ENCODE measurements around the gene CUX1. TPM values are rescaled to one million over a fixed set of nuclear protein-coding genes. Genes with fewer than 3 reads are reported as not detected.
"Not testable (repeated sequence)": the region's sequence is repeated elsewhere in the genome, so short reads cannot be mapped to it uniquely, and the experiment has no call there.

CUX1 gene
- polyA plus RNA-seq, 1 donor: 43.6 TPM

- DNase-seq: no peak
Measured at GRCh38 chr7:101917566-101917965, 100.1 kb downstream of the CUX1 start.

DNA sequence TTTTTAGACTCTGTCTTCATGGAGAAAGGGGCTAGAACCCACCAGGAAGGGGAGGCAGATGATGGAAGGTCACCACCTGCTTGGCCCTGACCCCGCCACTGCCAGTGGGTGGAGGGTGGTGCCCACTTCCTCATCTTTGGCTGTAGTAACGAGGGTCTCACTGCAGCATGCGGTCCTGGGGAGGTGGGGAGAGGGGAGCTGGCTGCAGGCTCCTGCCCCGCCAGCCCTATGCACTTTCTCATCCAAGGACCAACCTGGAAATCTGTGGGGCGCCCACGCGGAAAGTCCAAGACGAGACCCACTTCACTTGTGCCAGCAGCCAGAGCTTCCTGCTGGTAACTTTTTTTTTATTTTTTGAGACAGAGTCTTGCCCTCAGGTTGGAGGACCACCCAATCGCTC, 101.0 kb downstream of the CUX1 start:
- no peak for DNase-seq

GRCh38 chr7:101919363-101920115, 102.1 kb downstream of the CUX1 start:
- no peak for DNase-seq

DNA sequence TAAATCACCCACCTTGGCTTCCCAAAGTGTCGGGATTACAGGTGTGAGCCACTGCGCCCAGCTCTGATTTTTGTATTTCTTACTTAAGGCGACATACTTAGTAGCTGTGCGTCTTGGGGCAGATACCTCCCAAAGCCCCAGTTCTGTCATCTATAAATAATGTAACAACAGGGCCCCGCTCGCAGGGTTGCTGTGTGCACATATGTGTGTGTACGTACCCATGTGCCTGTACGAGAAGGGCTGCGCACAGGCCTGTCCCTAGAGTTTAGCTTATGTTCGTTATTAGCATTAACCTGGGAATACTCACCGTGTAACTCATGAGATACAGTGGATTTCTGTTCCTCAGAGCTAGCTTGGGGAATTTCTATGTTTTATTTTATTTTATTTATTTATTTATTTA, 103.6 kb downstream of the CUX1 start:
- no peak for DNase-seq

DNA sequence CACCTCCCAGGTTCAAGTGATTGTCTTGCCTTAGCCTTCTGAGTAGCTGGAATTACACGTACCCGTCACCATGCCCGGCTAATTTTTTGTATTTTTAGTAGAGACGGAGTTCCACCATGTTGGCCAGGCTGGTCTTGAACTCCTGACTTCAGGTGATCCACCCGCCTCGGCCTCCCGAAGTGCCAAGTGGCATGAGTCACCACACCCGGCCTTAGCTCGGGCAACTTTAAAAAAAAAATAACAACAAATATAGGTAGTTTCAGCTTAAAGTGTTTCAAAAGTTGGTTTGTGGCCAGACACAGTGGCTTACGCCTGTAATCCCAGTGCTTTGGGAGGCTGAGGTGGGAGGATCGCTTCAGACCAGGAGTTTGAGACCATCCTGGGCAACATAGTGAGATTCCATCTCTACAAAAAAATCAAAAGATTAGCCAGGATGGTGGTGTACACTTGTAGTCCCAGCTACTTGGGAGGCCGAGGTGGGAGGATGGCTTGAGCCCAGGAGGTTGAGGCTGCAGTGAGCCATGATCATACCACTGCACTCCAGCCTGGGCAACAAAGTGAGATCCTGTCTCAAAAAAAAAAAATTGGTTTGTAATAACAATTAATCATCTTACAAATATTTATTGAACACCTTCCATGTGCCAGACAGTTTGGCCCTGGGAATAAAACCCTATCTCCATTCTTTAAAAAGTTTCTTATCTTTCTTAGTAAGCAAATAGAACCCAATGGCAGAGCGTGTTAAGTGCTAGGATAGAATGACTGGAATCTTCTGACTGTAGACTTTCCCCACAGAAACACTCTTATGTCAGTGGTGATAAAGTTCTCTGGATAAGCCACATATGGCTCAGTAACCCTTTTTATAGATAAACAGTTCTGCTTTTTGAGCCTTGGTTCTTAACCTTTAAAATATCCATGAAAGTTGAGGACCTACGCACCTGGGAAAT, 104.4 kb downstream of the CUX1 start:
- not testable (repeated sequence) for DNase-seq

- no peak for DNase-seq
Measured at GRCh38 chr7:101922631-101923601, 105.5 kb downstream of the CUX1 start.

DNA sequence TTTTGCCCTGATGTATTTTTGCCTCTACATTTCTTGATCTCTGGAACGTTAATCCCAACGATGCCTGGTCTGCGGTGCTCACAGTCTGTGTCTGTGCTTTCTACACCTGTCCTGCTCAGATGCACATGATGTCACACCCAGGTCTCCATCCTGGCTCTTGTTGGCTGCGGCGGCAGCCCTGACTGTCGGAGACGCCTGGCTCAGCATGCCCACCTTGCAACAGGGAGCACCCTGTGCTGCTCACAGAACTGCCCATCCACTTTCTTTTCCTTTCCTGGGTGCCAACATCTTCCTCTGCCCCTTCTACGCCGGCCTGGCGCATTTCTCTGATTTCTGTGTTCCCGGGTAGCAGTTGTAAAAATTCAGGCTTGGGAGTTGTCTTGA, 106.2 kb downstream of the CUX1 start:
- no peak for DNase-seq

DNA sequence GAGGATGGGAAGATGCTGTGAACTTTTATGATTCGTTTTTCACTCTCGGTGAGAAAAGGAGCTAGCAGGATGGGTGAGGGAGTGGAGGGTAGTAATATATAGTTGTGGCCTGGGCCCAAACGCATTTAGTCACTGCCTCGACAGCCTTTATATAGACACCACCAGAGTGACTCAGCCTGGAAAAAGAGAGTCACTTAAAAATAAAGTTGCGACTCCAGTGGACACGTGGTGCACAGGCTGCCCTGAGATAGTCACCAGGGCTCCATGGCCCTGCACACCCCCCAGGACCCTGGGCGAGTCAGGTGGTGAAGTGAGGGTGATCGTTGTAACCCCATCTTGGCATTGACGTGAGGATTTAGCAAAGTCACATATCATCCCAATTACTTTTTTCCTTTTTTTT, 106.7 kb downstream of the CUX1 start:
- no peak for DNase-seq

GRCh38 chr7:101926265-101926664, 108.8 kb downstream of the CUX1 start:
- no peak for DNase-seq

- no peak for DNase-seq
Measured at GRCh38 chr7:101927389-101927788, 110.0 kb downstream of the CUX1 start.

DNA sequence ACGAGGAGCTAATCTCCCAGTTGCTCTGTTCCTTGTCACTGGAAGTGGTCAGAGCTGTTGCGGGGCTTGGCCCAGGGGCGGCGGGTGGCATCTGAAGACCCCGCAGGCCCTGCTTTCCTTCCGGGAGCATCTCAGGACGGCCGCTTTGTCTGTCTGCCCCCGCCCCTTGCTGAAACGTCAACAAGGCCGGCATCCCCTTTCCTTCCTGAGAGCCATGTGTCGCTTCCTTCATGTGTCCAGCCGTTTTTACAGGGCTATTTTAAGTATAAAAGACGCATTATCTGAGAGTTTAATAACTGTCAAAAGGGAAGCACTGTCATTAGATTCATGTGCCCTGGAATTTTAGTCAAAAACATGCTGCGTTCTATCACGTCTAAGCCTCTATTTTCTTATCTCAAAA, 110.4 kb downstream of the CUX1 start:
- DNase-seq: no peak

DNA sequence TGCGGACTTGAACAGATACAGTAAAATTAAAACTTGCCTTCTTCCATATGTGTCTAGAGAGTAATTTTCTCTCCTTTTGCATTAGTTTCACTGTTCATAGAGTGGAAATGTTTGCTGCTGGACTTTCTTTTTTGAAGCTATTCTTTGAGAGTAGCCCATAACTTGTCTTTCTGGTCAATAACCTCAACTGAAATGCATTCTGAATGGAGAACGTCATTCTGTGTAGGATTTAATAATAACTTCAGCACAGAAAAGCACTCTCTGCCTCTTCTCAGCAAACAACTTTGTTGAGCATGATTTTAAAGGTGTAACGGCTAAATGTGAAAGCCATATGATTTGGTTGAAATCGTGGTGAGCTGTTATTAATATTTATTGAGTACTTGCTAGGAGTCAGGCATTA, 111.8 kb downstream of the CUX1 start:
- no peak for DNase-seq

DNA sequence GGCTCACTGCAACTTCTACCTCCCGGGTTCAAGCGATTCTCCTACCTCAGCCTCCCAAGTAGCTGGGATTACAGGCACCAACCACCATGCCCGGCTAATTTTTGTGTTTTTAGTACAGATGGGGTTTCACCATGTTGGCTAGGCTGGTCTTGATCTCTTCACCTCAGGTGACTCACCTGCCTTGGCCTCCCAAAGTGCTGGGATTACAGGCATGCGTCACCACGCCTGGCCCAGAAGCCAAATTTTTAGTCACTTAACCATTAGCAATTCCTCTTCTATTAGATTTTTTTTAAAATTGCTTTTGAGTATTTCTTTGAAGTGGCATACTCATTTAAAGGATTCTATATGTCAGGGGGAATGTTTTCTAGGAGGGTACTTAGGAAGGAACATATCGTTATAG, 112.5 kb downstream of the CUX1 start:
- not testable (repeated sequence) for DNase-seq

GRCh38 chr7:101932083-101932482, 114.7 kb downstream of the CUX1 start:
- no peak for DNase-seq

DNA sequence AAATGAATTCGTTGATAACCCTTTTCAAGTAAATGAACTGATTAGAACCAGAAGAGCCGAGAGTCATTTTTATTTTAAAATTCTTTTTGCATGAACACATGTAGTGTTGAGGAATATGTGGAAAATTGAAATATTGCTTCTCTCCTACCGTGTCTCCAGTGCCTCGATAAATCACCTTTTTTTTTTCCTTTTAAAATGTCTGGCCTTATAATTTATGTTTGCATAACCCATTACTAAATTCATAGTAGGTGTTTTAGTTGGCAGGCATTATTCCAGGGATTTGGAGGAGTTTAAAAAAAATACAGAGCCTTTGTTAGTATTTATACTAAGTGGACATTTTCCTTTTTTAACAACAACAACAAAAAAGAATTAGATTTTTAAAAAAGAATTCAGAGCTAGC, 115.6 kb downstream of the CUX1 start:
- no peak for DNase-seq

DNA sequence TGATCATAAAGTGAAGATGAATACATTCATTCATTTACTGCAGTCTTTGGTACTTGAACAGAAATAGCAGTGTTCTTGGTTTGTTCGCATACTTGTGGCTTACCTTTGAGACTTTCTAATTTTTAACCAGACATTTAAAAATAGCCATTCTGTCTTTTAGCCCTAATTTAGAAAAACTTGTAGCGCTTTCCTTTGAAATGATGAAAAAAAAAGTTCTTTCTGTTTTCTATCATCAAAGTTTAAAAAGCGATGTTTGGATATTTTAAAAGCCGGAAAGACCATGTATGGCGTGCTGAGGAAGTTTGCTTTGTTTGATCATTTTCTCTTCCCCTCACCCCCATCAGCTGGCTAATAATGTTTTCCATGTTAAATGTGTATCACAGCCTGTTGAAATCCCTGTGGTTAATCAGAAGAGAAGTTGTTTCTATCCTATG, 116.3 kb downstream of the CUX1 start:
- DNase-seq: no peak

GRCh38 chr7:101934618-101935017, 117.2 kb downstream of the CUX1 start:
- DNase-seq: no peak

- DNase-seq: no peak
Measured at GRCh38 chr7:101935521-101936141, 118.2 kb downstream of the CUX1 start.

DNA sequence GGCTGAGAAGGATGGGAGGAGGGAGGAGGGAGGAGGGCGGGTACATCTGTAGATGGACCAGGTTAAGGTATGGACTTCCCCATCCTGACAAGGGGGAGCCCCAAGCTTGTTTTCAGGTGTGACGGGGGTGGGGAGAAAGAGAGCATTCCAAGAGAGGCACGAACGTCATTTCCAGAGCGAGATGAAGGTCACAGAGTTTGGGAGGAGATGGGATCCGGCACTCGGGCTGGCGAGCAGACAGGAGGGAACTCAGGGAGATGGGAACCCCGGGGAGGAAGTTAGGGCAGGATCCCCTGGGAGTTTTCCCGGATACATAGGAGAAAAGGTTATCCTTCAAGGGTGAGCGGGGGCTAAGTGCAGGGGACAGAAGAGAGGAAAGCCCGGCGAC, 118.8 kb downstream of the CUX1 start:
- no peak for DNase-seq

- no peak for DNase-seq
Measured at GRCh38 chr7:101936611-101937231, 119.3 kb downstream of the CUX1 start.

DNA sequence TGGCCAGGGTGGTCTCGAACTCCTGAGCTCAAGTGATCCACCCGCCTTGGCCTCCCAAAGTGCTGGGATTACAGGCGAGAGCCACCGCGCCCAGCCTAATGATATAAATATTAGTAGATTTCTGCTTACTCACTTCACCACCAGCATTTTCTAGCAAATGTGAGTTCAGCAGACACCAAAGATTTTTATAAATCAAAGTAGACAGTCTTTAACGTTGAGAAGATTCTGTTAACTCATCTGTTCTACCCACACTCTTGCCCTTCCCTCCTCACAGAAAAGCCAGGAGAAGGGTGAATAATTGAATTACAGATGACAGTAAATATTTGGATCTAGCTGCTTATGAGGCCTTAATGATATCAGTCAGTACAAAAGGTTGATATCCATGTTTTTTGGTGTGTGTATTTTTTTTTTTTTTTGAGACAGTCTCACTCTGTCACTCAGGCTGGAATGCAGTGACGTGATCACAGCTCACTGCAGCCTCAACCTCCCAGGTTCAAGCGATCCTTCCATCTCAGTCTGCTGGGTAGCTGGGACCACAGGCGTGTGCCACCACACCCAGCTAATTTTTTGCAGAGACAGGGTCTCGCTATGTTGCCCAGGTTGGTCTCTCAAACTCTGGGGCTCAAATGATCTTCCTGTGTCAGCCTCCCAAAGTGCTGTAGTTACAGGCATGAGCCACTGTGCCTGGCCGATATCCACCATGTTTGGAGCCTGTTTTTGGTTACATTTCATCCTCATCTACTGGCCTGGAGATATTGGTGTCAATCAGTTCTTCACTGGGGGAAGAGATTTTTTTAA, 120.5 kb downstream of the CUX1 start:
- DNase-seq: no peak
